ENCODE results near the gene PPM1H. TPM values are rescaled to one million over a fixed set of nuclear protein-coding genes. Genes with fewer than 3 reads are reported as not detected.

The PPM1H gene
- total RNA-seq, 4 donors from 2014 or later: 1.4 to 4.9 (median 2.4) TPM

- TF ChIP-seq, protein P1, sequence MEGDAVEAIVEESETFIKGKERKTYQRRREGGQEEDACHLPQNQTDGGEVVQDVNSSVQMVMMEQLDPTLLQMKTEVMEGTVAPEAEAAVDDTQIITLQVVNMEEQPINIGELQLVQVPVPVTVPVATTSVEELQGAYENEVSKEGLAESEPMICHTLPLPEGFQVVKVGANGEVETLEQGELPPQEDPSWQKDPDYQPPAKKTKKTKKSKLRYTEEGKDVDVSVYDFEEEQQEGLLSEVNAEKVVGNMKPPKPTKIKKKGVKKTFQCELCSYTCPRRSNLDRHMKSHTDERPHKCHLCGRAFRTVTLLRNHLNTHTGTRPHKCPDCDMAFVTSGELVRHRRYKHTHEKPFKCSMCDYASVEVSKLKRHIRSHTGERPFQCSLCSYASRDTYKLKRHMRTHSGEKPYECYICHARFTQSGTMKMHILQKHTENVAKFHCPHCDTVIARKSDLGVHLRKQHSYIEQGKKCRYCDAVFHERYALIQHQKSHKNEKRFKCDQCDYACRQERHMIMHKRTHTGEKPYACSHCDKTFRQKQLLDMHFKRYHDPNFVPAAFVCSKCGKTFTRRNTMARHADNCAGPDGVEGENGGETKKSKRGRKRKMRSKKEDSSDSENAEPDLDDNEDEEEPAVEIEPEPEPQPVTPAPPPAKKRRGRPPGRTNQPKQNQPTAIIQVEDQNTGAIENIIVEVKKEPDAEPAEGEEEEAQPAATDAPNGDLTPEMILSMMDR (IDR thresholded peaks at IDR 0.05): no peak
- DNase-seq (ENCODE audit: low spot score): no peak
- no peak for ATAC-seq (ENCODE audit: low FRiP score)
Measured at GRCh38 chr12:62839869-62840660, 94.9 kb downstream of the PPM1H start.

DNA sequence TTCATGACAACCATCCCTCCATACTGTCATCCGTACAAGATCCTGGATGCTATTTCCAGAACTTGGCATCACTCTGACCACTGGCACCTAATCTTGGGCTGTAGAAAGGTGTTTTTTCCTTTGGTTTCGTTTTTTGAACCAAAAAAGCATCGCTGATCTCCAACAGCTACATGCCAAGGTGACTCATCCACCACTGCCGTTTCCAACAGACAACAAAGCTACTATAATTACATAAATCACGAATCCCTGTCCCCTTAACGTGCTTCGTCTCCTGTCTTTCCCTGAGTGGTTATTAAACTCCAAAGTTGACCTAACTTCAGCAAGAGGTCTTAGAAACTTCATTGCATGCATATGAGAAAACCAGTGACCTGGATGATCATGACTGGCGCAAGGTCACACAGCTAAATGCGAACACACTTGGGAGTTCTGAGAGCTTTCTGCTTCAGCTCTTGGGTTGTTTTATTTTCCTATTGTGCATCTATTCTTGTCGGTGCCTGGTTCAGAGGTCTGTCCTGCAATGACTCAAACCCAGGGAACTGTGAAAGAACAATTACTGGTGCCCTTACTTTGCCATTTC is 99.9 kb downstream of the PPM1H start:
- DNase-seq (ENCODE audit: low spot score): no peak
- TF ChIP-seq, protein P1 (IDR thresholded peaks at IDR 0.05): no peak

DNA sequence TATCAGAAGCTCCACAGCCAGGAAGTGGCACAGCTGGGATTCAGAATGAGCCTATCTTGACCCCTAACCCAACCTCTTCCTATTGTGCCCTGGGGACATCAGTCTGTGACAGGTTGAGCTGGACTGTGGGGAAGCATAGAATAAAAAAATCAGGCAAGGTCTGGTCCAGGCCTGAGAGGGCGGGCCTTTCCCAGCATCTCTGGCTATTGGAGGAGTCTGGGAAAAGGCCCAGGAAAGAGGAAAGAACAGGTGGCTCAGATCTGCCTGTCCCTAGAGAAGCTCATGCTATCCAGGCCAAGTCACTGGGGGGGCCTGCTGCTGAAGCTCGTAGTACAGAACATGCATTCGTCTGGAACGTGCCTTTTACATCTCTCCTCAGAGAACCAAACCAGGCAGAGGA is 100.5 kb downstream of the PPM1H start:
- DNase-seq (ENCODE audit: low spot score) (no peak), ATAC-seq (ENCODE audit: low FRiP score) (no peak)
- TF ChIP-seq, protein P1 (IDR thresholded peaks at IDR 0.05): no peak

More for the DNA sequence above, 99.9 kb downstream of the PPM1H start:
- ATAC-seq (ENCODE audit: low FRiP score): no peak

- TF ChIP-seq, protein P1 (IDR thresholded peaks at IDR 0.05): no peak
- no peak for DNase-seq (ENCODE audit: low spot score)
- ATAC-seq (ENCODE audit: low FRiP score): no peak
Measured at GRCh38 chr12:62833634-62834033, 101.3 kb downstream of the PPM1H start.

- ATAC-seq (ENCODE audit: low FRiP score) (no peak), DNase-seq (ENCODE audit: low spot score) (no peak)
- TF ChIP-seq, protein P1 (IDR thresholded peaks at IDR 0.05): no peak
Measured at GRCh38 chr12:62832558-62832957, 102.4 kb downstream of the PPM1H start.

- ATAC-seq (ENCODE audit: low FRiP score) (no peak), DNase-seq (ENCODE audit: low spot score) (no peak)
- TF ChIP-seq, protein P1 (IDR thresholded peaks at IDR 0.05): no peak
Measured at GRCh38 chr12:62832027-62832426, 102.9 kb downstream of the PPM1H start.

DNA sequence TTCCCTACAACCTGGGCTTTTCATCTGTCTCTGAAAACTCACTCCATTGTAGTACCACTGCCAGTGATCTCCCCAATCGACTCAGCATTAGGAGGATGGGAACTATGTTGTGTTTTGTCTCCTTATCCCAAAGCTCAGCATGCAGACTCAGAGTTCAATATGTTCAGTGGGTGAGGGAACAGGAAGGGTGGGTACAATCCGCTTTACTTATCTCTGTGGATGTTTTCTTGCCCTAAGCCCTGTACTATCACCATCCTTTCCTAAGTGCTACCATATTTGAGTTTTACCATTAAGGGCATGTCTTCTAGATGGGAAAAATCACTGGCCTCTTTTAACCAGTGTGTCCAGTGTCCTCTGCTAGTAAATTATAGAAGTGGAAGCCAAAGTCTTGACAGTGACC is 107.1 kb downstream of the PPM1H start:
- DNase-seq (ENCODE audit: low spot score) (no peak), ATAC-seq (ENCODE audit: low FRiP score) (no peak)
- TF ChIP-seq, protein P1 (IDR thresholded peaks at IDR 0.05): no peak

Data from omental fat pad (tissue), 4 donors.